Tibial nerve (tissue), 4 donors: Measurements from ENCODE around the gene MAPKAPK2.

Experiments used
- EP300 ChIP-seq, 2 donors: sonication (generic); formaldehyde crosslinking; IDR thresholded peaks; one replicate each; pipeline ENCODE4 v1.6.1; 2017; ENCODE audit warnings: antibody characterized with exemption in 2 of 2, mild to moderate bottlenecking in 1 of 2
- POLR2A ChIP-seq, 2 donors: fragments of 450-650 bp; IDR thresholded peaks; one replicate each; pipeline ENCODE4 v1.6.1; 2017; ENCODE audit warnings: antibody characterized with exemption in 2 of 2, mild to moderate bottlenecking in 2 of 2, moderate library complexity in 2 of 2
- TF ChIP-seq, protein P1 (sequence below), 5 experiments: fragments of 200-600 bp in 3 of 5; fragments of 450-650 bp in 2 of 5; sonication (generic) in 3 of 5; IDR thresholded peaks; one replicate each; pipeline ENCODE4 v1.5.1; 2016 to 2019; ENCODE audit warnings: antibody characterized with exemption in 5 of 5, mild to moderate bottlenecking in 3 of 5, moderate library complexity in 2 of 5

DNA sequence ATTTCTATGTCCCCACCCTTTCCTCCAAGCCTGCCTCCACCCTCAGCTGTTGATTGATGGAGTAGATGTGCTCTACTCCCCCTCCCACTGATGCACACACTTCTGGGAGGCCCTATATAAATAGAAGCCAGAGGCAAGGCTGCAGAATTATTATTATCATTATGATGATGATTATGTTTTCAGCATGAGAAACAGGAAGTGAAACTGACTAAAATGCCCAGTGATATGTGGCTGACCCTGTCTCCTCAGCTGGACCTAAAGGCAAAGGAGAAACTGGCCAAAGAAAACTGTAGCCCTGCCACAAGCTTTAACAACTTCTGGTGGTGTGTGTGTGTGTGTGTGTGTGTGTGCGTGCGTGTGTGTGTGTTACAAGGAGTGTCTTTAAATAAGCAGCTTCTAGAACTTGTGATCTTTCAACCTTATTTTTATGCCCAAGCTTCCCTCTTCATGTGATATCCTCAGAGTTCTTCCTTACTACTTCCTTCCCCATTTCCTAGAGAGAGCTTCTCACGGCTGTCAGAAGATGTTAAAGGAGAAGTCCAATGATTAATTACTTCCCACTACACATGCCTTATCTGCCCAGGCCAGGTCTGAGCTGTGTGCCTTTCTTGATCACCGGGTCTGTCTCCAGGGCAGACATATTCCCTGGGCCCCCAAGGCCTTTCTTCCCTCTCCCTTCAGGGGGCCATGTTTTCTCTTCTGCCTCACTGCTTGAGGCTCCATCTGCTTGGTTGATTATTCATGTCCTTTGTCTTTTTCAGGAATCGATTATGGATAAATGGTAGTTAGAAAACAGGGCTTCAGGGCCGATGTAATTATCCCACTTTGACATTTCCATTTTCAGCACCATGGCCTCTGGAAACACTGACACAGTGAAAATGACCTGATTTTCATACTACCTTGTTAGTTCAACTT lies 11.6 kb upstream of the MAPKAPK2 start:
- TF ChIP-seq, protein P1, sequence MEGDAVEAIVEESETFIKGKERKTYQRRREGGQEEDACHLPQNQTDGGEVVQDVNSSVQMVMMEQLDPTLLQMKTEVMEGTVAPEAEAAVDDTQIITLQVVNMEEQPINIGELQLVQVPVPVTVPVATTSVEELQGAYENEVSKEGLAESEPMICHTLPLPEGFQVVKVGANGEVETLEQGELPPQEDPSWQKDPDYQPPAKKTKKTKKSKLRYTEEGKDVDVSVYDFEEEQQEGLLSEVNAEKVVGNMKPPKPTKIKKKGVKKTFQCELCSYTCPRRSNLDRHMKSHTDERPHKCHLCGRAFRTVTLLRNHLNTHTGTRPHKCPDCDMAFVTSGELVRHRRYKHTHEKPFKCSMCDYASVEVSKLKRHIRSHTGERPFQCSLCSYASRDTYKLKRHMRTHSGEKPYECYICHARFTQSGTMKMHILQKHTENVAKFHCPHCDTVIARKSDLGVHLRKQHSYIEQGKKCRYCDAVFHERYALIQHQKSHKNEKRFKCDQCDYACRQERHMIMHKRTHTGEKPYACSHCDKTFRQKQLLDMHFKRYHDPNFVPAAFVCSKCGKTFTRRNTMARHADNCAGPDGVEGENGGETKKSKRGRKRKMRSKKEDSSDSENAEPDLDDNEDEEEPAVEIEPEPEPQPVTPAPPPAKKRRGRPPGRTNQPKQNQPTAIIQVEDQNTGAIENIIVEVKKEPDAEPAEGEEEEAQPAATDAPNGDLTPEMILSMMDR (IDR thresholded peaks at IDR 0.05): no peak
- TF ChIP-seq EP300 (IDR thresholded peaks at IDR 0.05) (peak in 1 of 2 donors; percentile 54), POLR2A (IDR thresholded peaks at IDR 0.05) (no peak)
